GM13976 (cell line): ENCODE results near the gene IMP3.

Source experiments
- DNase-seq: peaks from one replicate; pipeline ENCODE4 v3.0.0; 2012; ENCODE audit warnings: low spot score
- CTCF ChIP-seq: IDR thresholded peaks from 2 replicates; pipeline ENCODE4 v1.5.1; 2012; ENCODE audit warnings: borderline replicate concordance, mild to moderate bottlenecking; ENCODE audit not compliant: insufficient read depth; ENCODE audit errors: extremely low read depth, missing control alignments, control extremely low read depth
- in situ Hi-C: fragments of 300-500 bp; cut with MboI; formaldehyde crosslinking; loops from one replicate; pipeline ENCODE4 v1.12.0; 2022; ENCODE audit warnings: low sequenced_read_pairs, mixed read lengths, inconsistent platforms; ENCODE audit not compliant: unreplicated experiment

Gene IMP3

GRCh38 chr15:75671730-75672602, 31.9 kb upstream of the IMP3 start:
- in situ Hi-C loops = no loop called here
- no peak for DNase-seq
- no peak for TF ChIP-seq CTCF

GRCh38 chr15:75669879-75670212, 29.8 kb upstream of the IMP3 start:
- no peak for DNase-seq
- in situ Hi-C loops = no loop called here
- no peak for TF ChIP-seq CTCF

- DNase-seq = no peak
- TF ChIP-seq CTCF = no peak
- in situ Hi-C loops = no loop called here
Measured at GRCh38 chr15:75669191-75669878, 29.3 kb upstream of the IMP3 start.

GRCh38 chr15:75666823-75667501, 26.9 kb upstream of the IMP3 start:
- DNase-seq = no peak
- no peak for TF ChIP-seq CTCF
- in situ Hi-C loops = no loop called here

GRCh38 chr15:75663931-75664421, 24.0 kb upstream of the IMP3 start:
- in situ Hi-C loops = no loop called here
- TF ChIP-seq CTCF = no peak
- DNase-seq = no peak

- no peak for TF ChIP-seq CTCF
- in situ Hi-C loops = no loop called here
- DNase-seq = no peak
Measured at GRCh38 chr15:75662823-75663519, 22.9 kb upstream of the IMP3 start.
